GM19099 (cell line): Measurements from ENCODE around the gene RAP1GAP.

ENCODE experiments used
- POLR2A ChIP-seq: IDR thresholded peaks from 3 replicates; pipeline ENCODE4 v1.6.1; 2011; ENCODE audit warnings: low read depth; ENCODE audit not compliant: insufficient read length; ENCODE audit errors: extremely low read depth

The RAP1GAP gene

DNA sequence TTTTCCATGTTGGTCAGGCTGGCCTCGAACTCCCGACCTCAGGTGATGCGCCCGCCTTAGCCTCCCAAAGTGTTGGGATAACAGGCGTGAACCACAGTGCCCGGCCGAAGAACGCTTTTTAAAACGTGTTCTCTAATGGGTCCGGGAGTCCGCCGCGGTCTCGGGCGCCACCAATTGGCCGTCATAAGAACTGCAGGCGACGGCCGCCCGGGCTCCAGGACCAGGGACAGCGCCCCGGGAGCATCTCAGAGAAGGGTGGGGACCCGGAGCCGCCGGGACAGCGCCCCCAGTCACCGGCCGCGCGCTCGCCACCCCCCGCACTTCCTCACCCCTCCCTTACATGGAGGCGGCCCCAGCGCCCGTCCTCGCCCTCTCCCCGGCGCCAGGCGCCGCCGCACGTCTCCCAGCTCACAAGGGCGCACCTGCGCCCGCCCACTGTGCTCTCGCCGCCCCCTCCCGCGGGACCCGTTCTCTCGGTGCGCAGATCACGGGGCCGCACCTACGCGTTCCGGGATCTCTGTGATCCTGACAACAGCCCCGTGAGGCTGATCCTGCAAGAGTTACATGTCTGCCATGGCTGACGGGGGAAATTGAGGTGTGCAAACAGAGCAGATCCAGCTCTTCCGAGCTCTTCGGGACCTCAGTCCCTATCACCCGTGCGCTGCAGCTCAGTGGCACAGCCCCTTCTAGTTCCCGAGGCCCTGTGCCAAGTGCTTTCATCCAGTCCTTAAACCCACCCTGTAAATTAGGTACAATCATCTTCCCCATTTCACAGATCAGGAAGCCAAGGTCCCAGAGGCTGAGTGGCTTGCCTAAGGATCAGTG is 9.8 kb downstream of the RAP1GAP start:
- no peak for TF ChIP-seq POLR2A

DNA sequence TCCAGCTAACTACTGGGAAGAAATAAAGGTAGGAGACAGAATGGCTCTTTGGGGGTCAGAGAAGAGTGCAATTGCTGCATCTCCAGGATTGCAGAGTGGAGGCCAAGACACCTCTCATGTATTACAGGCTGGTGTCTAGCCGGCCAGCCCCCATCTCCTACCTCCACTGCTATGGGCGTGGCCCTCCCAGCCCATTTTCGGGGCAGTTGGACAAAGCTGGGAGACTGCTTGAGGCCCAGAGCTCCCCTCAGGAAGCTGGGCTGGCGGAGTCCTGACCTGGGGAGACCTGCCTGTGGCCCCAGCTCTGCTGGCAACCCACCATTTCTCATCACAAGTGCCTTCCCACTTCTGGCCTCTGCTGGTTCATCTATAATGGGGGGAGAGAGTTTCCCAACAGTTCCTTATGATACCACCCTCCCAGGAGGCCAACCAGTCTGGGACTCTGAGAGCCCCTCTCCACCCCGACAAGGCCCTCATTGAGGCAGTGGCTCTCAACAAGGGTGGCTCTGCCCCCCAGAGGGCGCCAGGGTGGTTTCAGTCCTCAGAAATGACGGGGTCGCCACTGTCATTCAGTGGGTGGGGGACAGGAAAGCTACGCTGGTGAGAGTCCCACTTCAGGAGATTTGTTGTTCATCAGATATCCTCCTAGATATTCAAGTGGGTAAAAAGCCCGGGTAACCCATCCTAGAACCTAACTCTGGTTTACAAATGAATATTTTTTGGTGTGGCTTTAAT is 11.5 kb downstream of the RAP1GAP start:
- no peak for TF ChIP-seq POLR2A

DNA sequence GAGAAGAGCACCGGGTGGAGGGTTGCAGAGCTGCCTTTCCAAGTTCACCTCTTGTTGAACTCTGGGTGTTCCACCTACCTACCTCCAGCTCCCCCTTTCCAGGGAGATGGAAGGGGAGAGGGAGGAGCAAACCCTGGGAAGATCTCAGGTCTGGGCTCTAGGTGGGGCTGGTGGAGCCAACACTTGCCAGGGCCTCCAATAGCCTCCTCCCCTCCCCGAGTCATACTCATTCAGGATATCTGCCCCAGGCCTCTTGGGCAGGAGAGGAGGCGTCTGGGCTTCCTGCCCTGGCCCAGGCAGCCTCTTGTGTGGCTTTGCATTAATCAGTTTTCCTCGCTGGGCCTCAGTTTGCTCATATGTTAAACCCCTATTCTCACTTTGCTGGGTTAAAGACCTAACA is 13.4 kb downstream of the RAP1GAP start:
- TF ChIP-seq POLR2A: no peak

DNA sequence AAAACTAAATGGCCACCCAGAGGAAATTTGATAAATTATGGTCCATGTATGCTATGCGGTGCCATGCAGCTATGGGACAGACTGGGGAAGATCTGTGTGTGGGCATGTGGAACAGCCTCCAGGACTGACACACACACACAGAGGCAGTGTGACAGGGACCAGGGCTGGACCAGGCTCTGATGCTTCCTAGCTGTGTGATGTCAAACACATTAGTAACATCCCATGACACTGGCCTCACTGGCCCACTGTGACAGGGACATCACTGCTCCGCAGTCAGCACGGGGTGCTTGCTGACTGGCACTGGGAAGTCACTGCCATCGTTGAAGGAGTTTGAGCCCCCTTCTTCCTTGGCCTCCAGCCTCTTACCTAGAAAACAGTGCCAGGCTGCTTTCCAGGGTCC is 13.9 kb downstream of the RAP1GAP start:
- no peak for TF ChIP-seq POLR2A

DNA sequence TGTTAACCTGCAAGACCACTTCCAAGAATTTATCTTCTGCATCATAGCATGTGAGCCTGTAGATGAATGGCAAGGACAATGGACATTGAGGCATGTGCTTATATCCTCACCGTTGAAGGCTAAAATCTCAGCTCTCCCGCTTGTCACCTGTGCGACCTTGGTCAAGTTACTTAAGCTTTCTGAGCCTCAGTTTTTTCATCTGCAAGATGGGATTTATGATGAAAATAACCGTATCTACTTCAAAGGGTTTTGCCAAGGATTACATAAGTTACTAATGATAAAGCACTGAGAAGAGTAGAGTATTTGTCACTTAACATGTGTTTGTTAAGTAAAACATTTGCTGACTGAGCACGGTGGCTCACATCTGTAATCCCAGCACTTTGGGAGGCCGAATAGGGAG is 14.9 kb downstream of the RAP1GAP start:
- TF ChIP-seq POLR2A: no peak

DNA sequence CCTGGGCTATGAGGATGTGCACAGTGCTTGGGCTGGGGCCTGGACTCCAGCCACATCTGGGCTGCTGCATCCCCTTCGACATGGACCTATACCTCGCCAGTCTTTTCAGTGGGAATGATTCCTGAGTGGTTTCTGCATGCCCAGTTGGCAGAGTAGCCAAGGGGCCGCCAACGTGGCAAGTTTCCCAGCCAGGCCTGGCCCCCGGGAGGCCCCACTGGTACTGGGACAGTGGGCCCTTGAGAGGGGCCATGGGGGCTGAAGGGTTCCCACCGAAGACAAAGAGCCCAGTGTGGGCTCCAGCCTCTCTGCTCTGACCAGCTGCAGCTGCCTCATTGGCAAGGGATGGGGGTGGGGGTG is 15.4 kb downstream of the RAP1GAP start:
- no peak for TF ChIP-seq POLR2A

DNA sequence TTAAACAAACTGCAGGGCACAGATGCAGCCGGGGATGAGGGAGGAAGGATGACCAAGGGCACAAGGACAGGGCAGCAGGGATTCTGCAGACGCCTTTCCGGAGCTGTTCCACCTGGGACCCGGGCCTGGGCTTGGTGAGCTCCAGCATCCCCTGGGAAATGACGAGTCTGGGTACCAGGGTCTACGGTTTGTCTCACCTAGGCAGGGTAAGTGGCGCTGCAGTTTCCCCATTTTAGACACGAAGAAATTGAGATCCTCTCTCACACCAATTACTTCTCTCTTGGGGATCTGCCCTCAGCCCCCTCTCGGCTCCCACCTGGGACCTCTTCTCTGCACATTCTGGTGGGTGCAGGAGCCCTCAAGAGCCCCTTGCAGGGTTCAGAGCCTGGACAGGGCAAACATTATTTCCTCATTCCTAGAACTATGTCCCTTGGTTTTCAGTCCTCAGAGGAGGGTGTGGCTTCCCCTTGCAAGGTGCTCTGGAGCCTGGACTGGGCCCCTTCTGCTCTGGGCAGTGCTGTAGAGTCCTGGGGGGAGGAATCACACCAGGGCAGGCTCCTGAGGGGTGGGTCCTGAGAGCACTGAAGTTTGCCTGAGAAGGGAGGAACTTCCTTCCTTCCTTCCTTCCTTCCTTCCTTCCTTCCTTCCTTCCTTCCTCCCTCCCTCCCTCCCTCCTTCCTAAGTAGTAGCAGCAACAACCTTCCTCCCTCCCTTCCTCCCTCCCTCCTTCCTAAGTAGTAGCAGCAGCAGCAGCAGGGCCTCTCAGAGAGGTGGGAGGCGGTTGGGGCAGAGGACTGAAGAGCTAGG is 16.0 kb downstream of the RAP1GAP start:
- no peak for TF ChIP-seq POLR2A

DNA sequence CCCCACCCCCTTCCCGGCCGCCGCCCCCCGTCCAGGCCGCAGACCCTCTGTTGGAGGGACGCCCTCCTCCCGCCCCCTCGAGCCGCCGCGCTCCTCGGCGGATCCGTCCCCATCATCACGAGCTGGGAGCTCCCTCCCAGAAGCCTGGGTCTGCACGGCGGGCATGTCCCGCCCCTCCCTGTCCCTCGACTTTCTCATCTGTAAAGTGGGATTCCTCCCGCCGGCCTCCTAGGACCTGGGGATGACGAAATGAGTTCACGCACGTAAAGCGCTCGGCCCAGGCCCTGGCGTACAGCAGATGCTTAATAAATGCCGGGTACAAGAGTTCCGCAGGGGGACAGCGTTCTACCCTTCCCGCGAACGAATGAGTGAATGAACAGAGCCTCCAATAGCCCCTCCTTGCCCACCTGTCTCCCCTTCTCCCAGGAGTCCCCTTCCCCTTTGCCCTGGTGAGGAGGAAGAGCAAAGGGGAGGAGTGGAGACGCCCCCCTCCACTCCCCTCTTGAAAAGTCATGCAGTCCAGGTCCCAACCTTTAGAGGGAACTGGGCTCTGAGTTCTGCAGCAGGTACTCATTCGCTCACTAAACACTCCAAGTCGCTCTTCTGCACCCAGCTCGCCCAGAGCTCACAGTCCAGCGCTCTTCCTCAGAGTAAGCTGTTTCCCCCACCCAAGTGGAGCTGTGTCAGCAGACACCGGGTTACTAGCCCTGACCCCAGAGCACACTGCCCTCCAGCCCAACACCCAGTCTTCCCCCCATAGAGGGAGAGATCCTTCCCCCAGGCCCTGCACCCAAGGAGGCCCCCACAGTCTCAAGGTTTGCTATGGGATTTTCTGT is 16.8 kb downstream of the RAP1GAP start:
- no peak for TF ChIP-seq POLR2A

DNA sequence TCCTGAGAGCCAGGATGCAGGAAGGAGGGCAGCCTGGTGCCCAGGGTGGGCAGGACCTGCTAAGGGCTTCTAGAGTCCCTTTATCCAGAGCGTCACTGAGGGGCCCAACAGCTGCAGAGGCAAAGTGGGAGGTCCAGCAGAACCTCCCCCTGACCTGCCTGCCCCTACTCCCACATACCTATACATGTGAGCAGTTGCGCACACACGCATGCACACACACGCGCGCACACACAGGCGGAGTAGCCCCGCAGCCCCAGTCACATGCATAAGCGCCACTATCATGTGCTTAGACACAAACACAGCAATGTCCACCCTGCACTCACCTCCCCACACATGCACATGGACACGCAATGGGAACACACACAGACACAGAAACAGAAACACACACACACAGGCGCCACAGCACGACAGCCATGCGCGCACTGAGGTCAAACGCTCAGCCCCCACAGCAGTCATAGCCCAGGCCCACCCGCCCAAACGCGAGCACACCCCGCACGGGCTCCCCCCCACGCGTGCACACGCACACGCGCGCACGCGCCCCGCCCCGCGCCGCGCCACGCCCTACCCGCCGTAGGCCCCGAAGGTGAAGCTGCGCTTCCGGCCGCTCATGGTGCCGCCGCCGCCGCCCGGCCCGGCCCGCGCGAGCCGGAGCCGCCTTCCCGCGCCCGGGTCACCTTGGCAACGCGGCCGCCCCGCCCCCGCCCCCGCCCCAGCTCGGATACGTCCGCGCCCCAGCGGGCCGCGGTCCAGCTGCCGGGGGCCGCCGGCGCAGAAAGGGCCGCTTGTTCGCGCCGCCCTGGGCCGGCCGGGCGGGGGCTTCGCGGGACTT is 17.7 kb downstream of the RAP1GAP start:
- no peak for TF ChIP-seq POLR2A

GRCh38 chr1:21650400-21650799 is 18.8 kb downstream of the RAP1GAP start:
- no peak for TF ChIP-seq POLR2A

- no peak for TF ChIP-seq POLR2A
Observed at GRCh38 chr1:21649315-21649714, 19.8 kb downstream of the RAP1GAP start.

- no peak for TF ChIP-seq POLR2A
Observed at GRCh38 chr1:21648791-21649190, 20.4 kb downstream of the RAP1GAP start.

DNA sequence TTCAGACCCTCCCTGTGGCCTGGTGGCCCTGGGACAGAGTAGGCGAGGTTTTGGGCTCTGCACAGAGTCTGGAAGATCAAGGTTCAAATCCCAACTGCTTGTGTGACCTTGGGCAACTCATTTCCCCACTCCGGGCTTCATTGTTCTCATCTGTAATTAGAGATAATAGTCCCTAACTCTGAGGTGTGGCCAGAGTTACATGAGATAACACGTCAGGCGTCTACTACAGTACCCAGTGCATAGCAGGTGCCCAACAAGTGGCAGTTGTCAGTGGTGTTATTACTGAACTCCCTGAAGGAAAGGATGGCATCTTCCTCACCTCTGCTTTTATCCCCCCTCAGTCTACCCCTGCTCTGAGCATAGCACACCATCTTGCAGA is 20.8 kb downstream of the RAP1GAP start:
- TF ChIP-seq POLR2A: no peak
